Large intestine (tissue), 3 donors: Measurements from ENCODE around the gene PSEN1. TPM values are rescaled to one million over a fixed set of nuclear protein-coding genes. Genes with fewer than 3 reads are reported as not detected.
"Not testable (repeated sequence)": the region's sequence is repeated elsewhere in the genome, so short reads cannot be mapped to it uniquely, and the experiment has no call there.

ENCODE experiments used
- DNase-seq, 2 donors: peaks; one replicate each; pipeline versions ENCODE4 v3.0.0 to v3.0.0-alpha.2; 2013
- H3K27ac ChIP-seq: one replicate; pipeline ENCODE4 v1.5.1; 2013; ENCODE audit warnings: low read length
- H3K27me3 ChIP-seq: 2 replicates; pipeline ENCODE4 v1.6.1; 2013; ENCODE audit warnings: low read length; ENCODE audit not compliant: control insufficient read depth, insufficient read depth
- H3K36me3 ChIP-seq: 2 replicates; pipeline ENCODE4 v1.6.1; 2013; ENCODE audit warnings: low read length; ENCODE audit not compliant: control insufficient read depth, insufficient read depth
- H3K4me1 ChIP-seq: one replicate; pipeline ENCODE4 v1.6.1; 2013; ENCODE audit warnings: low read length; ENCODE audit not compliant: control insufficient read depth, insufficient read depth
- H3K4me3 ChIP-seq: one replicate; pipeline ENCODE4 v1.5.1; 2013; ENCODE audit warnings: low read length
- H3K9me3 ChIP-seq: one replicate; pipeline ENCODE4 v1.6.1; 2013; ENCODE audit warnings: mild to moderate bottlenecking, low read depth, low read length, moderate library complexity; ENCODE audit not compliant: control insufficient read depth
- WGBS: methylation state at CpG from one replicate; pipeline ENCODE4 v1.1.5; 2013; ENCODE audit warnings: low lambda C conversion rate; ENCODE audit not compliant: insufficient coverage; 5-methylcytosine and 5-hydroxymethylcytosine counted together
- polyA plus RNA-seq: library from polyadenylated mRNA; unstranded; fragments of 120-200 nt; gene quantifications from one replicate; pipeline ENCODE4 v1.2.1, GENCODE V29; 2013

Gene PSEN1
- polyA plus RNA-seq, 1 donor: 104 TPM

GRCh38 chr14:73176685-73177084 is 40.4 kb downstream of the PSEN1 start:
- DNase-seq: no peak
- WGBS: 66% methylated on average over 2 of the region's 3 CpGs
- H3K4me3 ChIP-seq: no peak overlapping the region
- H3K27me3 ChIP-seq: no peaks in the 10 kb centered on the region
- H3K36me3 ChIP-seq: peaks cover 61% of the 10 kb centered on the region
- no peaks in the 10 kb centered on the region for H3K4me1 ChIP-seq
- no peaks in the 10 kb centered on the region for H3K9me3 ChIP-seq
- no peak overlapping the region for H3K27ac ChIP-seq

GRCh38 chr14:73180385-73180805 is 44.1 kb downstream of the PSEN1 start:
- Histone ChIP-seq H3K36me3 (peaks cover 38% of the 10 kb centered on the region), H3K27me3 (no peaks in the 10 kb centered on the region), H3K27ac (peak overlapping the region; percentile 72), H3K9me3 (no peaks in the 10 kb centered on the region), H3K4me1 (no peaks in the 10 kb centered on the region), H3K4me3 (no peak overlapping the region)
- DNase-seq: peak; percentile 11 to 60

- peak overlapping the region; percentile 45 for H3K27ac ChIP-seq
- not testable (repeated sequence) for H3K27me3 ChIP-seq, H3K4me3 ChIP-seq, DNase-seq, H3K9me3 ChIP-seq, H3K4me1 ChIP-seq
- H3K36me3 ChIP-seq: peaks cover 38% of the 10 kb centered on the region
- 100% methylated on average over 1 of the region's 8 CpGs for WGBS
These were observed 44.7 kb downstream of the PSEN1 start for GRCh38 chr14:73180969-73181368.

GRCh38 chr14:73188501-73188911 is 52.2 kb downstream of the PSEN1 start:
- WGBS: no CpG with 5 or more reads among the region's 3 CpGs
- H3K4me3 ChIP-seq: no peak overlapping the region
- no peak overlapping the region for H3K27ac ChIP-seq
- no peaks in the 10 kb centered on the region for H3K27me3 ChIP-seq
- H3K36me3 ChIP-seq: peaks cover 47% of the 10 kb centered on the region
- no peak for DNase-seq
- H3K9me3 ChIP-seq: no peaks in the 10 kb centered on the region
- no peaks in the 10 kb centered on the region for H3K4me1 ChIP-seq

GRCh38 chr14:73189651-73190050 is 53.3 kb downstream of the PSEN1 start:
- H3K9me3 ChIP-seq: no peaks in the 10 kb centered on the region
- no peaks in the 10 kb centered on the region for H3K27me3 ChIP-seq
- no peak for DNase-seq
- peaks cover 56% of the 10 kb centered on the region for H3K36me3 ChIP-seq
- H3K4me3 ChIP-seq: no peak overlapping the region
- WGBS: no CpG with 5 or more reads among the region's 3 CpGs
- H3K27ac ChIP-seq: no peak overlapping the region
- no peaks in the 10 kb centered on the region for H3K4me1 ChIP-seq

- Histone ChIP-seq H3K27me3 (no peaks in the 10 kb centered on the region), H3K4me3 (no peak overlapping the region), H3K4me1 (no peaks in the 10 kb centered on the region), H3K36me3 (peaks cover 66% of the 10 kb centered on the region), H3K27ac (no peak overlapping the region), H3K9me3 (no peaks in the 10 kb centered on the region)
- DNase-seq: no peak
- WGBS: no CpG with 5 or more reads among the region's 2 CpGs
These were observed 55.1 kb downstream of the PSEN1 start for GRCh38 chr14:73191441-73191840.

GRCh38 chr14:73194306-73194705 is 58.0 kb downstream of the PSEN1 start:
- not testable (repeated sequence) for H3K4me1 ChIP-seq, H3K9me3 ChIP-seq, H3K4me3 ChIP-seq, H3K27me3 ChIP-seq, H3K27ac ChIP-seq, DNase-seq
- WGBS: 100% methylated on average over 1 of the region's 8 CpGs
- H3K36me3 ChIP-seq: peaks cover 68% of the 10 kb centered on the region

GRCh38 chr14:73198253-73198652 is 61.9 kb downstream of the PSEN1 start:
- Histone ChIP-seq H3K27ac (no peak overlapping the region), H3K9me3 (no peaks in the 10 kb centered on the region), H3K4me1 (no peaks in the 10 kb centered on the region), H3K4me3 (no peak overlapping the region), H3K36me3 (peaks cover 65% of the 10 kb centered on the region), H3K27me3 (no peaks in the 10 kb centered on the region)
- 80% methylated on average over 1 of the region's 2 CpGs for WGBS
- no peak for DNase-seq

GRCh38 chr14:73203527-73203926 is 67.2 kb downstream of the PSEN1 start:
- H3K4me1 ChIP-seq: no peaks in the 10 kb centered on the region
- peaks cover 2% of the 10 kb centered on the region for H3K9me3 ChIP-seq
- peaks cover 76% of the 10 kb centered on the region for H3K36me3 ChIP-seq
- no peak overlapping the region for H3K27ac ChIP-seq
- H3K27me3 ChIP-seq: no peaks in the 10 kb centered on the region
- no peak for DNase-seq
- WGBS: no CpG with 5 or more reads among the region's 2 CpGs
- H3K4me3 ChIP-seq: no peak overlapping the region

- Histone ChIP-seq H3K36me3 (peaks cover 73% of the 10 kb centered on the region), H3K9me3 (peaks cover 2% of the 10 kb centered on the region), H3K4me3 (no peak overlapping the region), H3K27me3 (no peaks in the 10 kb centered on the region), H3K27ac (no peak overlapping the region), H3K4me1 (no peaks in the 10 kb centered on the region)
- no peak for DNase-seq
- no CpG with 5 or more reads among the region's 2 CpGs for WGBS
These were observed 71.3 kb downstream of the PSEN1 start for GRCh38 chr14:73207615-73208014.

GRCh38 chr14:73208390-73208789 is 72.1 kb downstream of the PSEN1 start:
- Histone ChIP-seq H3K9me3 (peaks cover 2% of the 10 kb centered on the region), H3K36me3 (peaks cover 73% of the 10 kb centered on the region)

More at GRCh38 chr14:73208390-73208789, 72.1 kb downstream of the PSEN1 start:
- Histone ChIP-seq H3K4me3 (no peak overlapping the region), H3K27me3 (no peaks in the 10 kb centered on the region), H3K27ac (no peak overlapping the region), H3K4me1 (no peaks in the 10 kb centered on the region)
- WGBS: no CpG with 5 or more reads among the region's 3 CpGs
- no peak for DNase-seq
